ENCODE measurements around the gene PLEKHM1.

The PLEKHM1 gene

DNA sequence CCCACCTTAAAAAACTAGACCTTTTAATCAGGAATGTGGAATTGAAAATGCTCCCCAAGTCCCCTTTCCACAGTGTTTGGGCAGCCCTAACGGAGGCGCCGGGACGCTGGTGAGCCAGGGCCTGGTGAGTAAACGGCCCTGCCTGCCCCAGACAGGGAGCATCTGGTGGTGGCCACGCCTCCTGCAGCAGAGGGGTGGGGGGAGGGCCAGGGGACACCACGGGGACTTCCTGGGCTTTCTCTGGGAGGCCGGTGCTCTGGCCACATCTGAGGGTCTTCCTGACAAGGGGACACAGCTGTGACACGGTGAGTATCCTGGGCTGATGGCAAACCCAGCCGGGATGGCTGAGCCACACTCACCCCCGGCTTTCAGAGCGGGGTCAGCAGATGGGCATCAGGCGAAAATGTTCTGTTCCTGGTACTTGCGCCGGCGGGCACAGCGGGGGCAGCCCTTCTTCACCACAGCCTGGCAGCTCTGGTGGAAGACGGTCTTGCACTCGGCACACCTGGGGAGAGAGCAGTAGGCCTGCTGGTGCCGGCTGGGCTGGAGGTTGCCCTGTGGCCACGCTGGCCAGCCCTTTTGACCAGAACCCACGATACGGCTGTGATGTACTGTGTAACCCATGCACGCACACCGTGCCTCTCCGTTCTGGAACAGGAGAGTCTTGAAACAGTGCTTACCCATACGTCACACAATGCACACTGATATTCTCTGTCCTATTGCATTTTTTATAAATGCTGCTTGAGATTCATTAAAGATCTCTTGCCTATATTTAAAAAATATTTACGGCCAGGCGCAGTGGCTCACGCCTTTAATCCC, 52.8 kb downstream of the PLEKHM1 start:
- Histone ChIP-seq H3K27me3 (ENCODE audit: low read depth, low read length) (no peaks in the 10 kb centered on the region), H3K27ac (ENCODE audit: low read length) (no peak overlapping the region), H3K4me3 (ENCODE audit: low read depth in 1 of 2, low read length in 2 of 2) (no peak overlapping the region), H3K9me3 (ENCODE audit: control insufficient read depth in 1 of 2, low read length in 2 of 2) (no peaks in the 10 kb centered on the region), H3K36me3 (ENCODE audit: control insufficient read depth in 1 of 2, insufficient read depth in 2 of 2, low read length in 2 of 2) (peaks cover 15 to 41% of the 10 kb centered on the region in 2 donors), H3K4me1 (ENCODE audit: control insufficient read depth in 1 of 2, insufficient read depth in 2 of 2, low read length in 2 of 2) (peaks cover 5% of the 10 kb centered on the region in 2 donors)

- peaks cover 5 to 10% of the 10 kb centered on the region in 2 donors for H3K4me1 ChIP-seq (ENCODE audit: control insufficient read depth in 1 of 2, insufficient read depth in 2 of 2, low read length in 2 of 2)
- H3K27me3 ChIP-seq (ENCODE audit: low read depth, low read length), result no peaks in the 10 kb centered on the region
- H3K36me3 ChIP-seq (ENCODE audit: control insufficient read depth in 1 of 2, insufficient read depth in 2 of 2, low read length in 2 of 2), result peaks cover 15 to 41% of the 10 kb centered on the region in 2 donors
- H3K9me3 ChIP-seq (ENCODE audit: control insufficient read depth in 1 of 2, low read length in 2 of 2), result no peaks in the 10 kb centered on the region
- H3K27ac ChIP-seq (ENCODE audit: low read length), result no peak overlapping the region
- no peak overlapping the region for H3K4me3 ChIP-seq (ENCODE audit: low read depth in 1 of 2, low read length in 2 of 2)
Measured at GRCh38 chr17:45436625-45437464, 53.7 kb downstream of the PLEKHM1 start.

- H3K27ac ChIP-seq (ENCODE audit: low read length), result no peak overlapping the region
- no peak overlapping the region for H3K4me3 ChIP-seq (ENCODE audit: low read depth in 1 of 2, low read length in 2 of 2)
- peaks cover 5 to 16% of the 10 kb centered on the region in 2 donors for H3K4me1 ChIP-seq (ENCODE audit: control insufficient read depth in 1 of 2, insufficient read depth in 2 of 2, low read length in 2 of 2)
- peaks cover 15 to 41% of the 10 kb centered on the region in 2 donors for H3K36me3 ChIP-seq (ENCODE audit: control insufficient read depth in 1 of 2, insufficient read depth in 2 of 2, low read length in 2 of 2)
- H3K9me3 ChIP-seq (ENCODE audit: control insufficient read depth in 1 of 2, low read length in 2 of 2), result no peaks in the 10 kb centered on the region
- no peaks in the 10 kb centered on the region for H3K27me3 ChIP-seq (ENCODE audit: low read depth, low read length)
Measured at GRCh38 chr17:45436161-45436560, 54.4 kb downstream of the PLEKHM1 start.

GRCh38 chr17:45435481-45435880, 55.0 kb downstream of the PLEKHM1 start:
- H3K36me3 ChIP-seq (ENCODE audit: control insufficient read depth in 1 of 2, insufficient read depth in 2 of 2, low read length in 2 of 2), result peaks cover 15 to 41% of the 10 kb centered on the region in 2 donors
- peaks cover 2% of the 10 kb centered on the region for H3K27me3 ChIP-seq (ENCODE audit: low read depth, low read length)
- no peak overlapping the region for H3K27ac ChIP-seq (ENCODE audit: low read length)
- no peak overlapping the region for H3K4me3 ChIP-seq (ENCODE audit: low read depth in 1 of 2, low read length in 2 of 2)
- H3K9me3 ChIP-seq (ENCODE audit: control insufficient read depth in 1 of 2, low read length in 2 of 2), result no peaks in the 10 kb centered on the region
- H3K4me1 ChIP-seq (ENCODE audit: control insufficient read depth in 1 of 2, insufficient read depth in 2 of 2, low read length in 2 of 2), result peaks cover 3 to 22% of the 10 kb centered on the region in 2 donors

DNA sequence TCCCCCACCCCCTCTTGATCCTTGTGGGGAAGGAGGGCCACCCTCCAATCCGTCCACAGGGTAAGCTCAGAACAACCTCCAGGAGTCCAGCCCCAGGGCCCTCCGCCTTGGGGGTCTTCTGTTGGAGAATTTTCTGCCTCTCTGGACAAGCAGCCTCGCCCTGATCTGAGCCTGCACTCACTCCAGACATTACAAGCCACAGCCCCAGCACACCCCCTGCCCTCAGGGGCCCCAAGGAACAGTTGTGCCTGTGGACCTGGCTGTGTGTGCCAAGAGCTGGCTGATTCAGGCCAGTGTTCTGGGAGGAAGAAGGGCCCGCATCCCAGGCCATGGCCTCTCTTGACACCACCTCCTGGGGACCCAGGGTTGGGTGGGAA, 57.4 kb downstream of the PLEKHM1 start:
- no peaks in the 10 kb centered on the region for H3K9me3 ChIP-seq (ENCODE audit: control insufficient read depth in 1 of 2, low read length in 2 of 2)
- H3K36me3 ChIP-seq (ENCODE audit: control insufficient read depth in 1 of 2, insufficient read depth in 2 of 2, low read length in 2 of 2), result peaks cover 15 to 28% of the 10 kb centered on the region in 2 donors
- no peak overlapping the region for H3K4me3 ChIP-seq (ENCODE audit: low read depth in 1 of 2, low read length in 2 of 2)
- no peak overlapping the region for H3K27ac ChIP-seq (ENCODE audit: low read length)
- peaks cover 0 to 36% of the 10 kb centered on the region in 2 donors for H3K4me1 ChIP-seq (ENCODE audit: control insufficient read depth in 1 of 2, insufficient read depth in 2 of 2, low read length in 2 of 2)
- peaks cover 13% of the 10 kb centered on the region for H3K27me3 ChIP-seq (ENCODE audit: low read depth, low read length)

GRCh38 chr17:45432405-45433158, 57.9 kb downstream of the PLEKHM1 start, which contains the start of gene ARHGAP27:
Gene ARHGAP27 (minus strand): TSS chr17:45432870. CDS start chr17:45430279, 2,591 bp downstream.
- peaks cover 0 to 42% of the 10 kb centered on the region in 2 donors for H3K4me1 ChIP-seq (ENCODE audit: control insufficient read depth in 1 of 2, insufficient read depth in 2 of 2, low read length in 2 of 2)
- H3K27ac ChIP-seq (ENCODE audit: low read length), result no peak within 1 kb of the TSS
- no peaks in the 10 kb centered on the region for H3K9me3 ChIP-seq (ENCODE audit: control insufficient read depth in 1 of 2, low read length in 2 of 2)
- H3K4me3 ChIP-seq (ENCODE audit: low read depth in 1 of 2, low read length in 2 of 2), result peak within 1 kb of the TSS; percentile 50 to 66
- H3K27me3 ChIP-seq (ENCODE audit: low read depth, low read length), result peaks cover 13% of the 10 kb centered on the region
- H3K36me3 ChIP-seq (ENCODE audit: control insufficient read depth in 1 of 2, insufficient read depth in 2 of 2, low read length in 2 of 2), result peaks cover 15 to 23% of the 10 kb centered on the region in 2 donors

- peaks cover 13% of the 10 kb centered on the region for H3K27me3 ChIP-seq (ENCODE audit: low read depth, low read length)
- H3K36me3 ChIP-seq (ENCODE audit: control insufficient read depth in 1 of 2, insufficient read depth in 2 of 2, low read length in 2 of 2), result peaks cover 15% of the 10 kb centered on the region in 2 donors
- no peaks in the 10 kb centered on the region for H3K9me3 ChIP-seq (ENCODE audit: control insufficient read depth in 1 of 2, low read length in 2 of 2)
- no peak overlapping the region for H3K27ac ChIP-seq (ENCODE audit: low read length)
- H3K4me3 ChIP-seq (ENCODE audit: low read depth in 1 of 2, low read length in 2 of 2), result peak overlapping the region; percentile 50 to 66
- H3K4me1 ChIP-seq (ENCODE audit: control insufficient read depth in 1 of 2, insufficient read depth in 2 of 2, low read length in 2 of 2), result peaks cover 0 to 42% of the 10 kb centered on the region in 2 donors
Measured at GRCh38 chr17:45431531-45432404, 58.8 kb downstream of the PLEKHM1 start.

DNA sequence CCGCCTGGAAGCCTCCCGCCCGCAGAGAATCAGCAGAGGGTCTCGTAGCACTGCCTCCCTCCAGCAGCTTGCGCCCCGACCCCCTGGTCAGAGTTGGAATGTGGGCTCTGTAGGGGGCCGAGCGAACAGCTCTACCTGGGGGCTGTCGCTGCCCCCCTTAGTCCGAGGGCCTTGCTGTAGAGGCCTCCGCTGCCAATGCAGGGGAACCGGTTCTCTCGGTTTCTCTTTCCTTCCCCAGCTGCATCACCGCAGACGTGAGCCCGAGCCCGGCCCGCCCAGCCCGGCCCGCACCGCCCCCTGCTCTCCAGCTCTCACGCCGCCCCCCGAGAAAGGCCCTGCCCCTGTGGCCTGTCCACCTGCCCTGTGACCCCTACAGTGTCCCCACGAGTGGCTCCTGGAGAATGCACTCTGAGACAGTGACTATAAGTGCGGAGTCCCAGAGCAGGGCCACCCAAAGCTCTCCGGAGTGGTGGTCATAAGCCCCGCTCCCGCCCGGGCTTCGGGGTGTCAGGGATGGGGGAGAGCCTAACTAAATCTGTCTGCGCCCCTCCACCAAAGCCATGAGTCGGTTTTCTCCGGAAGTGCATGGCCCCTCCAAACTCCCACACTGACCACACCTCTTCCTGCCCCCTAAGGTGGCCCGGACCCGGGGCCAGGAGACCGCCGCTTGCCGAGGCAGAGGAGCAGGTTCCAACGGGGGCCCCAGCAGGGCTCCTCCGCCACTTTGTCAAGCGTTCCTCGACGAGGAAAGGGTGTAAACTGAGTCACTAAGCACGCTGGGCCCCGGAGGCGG, 59.6 kb downstream of the PLEKHM1 start:
- peaks cover 7 to 8% of the 10 kb centered on the region in 2 donors for H3K36me3 ChIP-seq (ENCODE audit: control insufficient read depth in 1 of 2, insufficient read depth in 2 of 2, low read length in 2 of 2)
- peaks cover 13% of the 10 kb centered on the region for H3K27me3 ChIP-seq (ENCODE audit: low read depth, low read length)
- H3K27ac ChIP-seq (ENCODE audit: low read length), result no peak overlapping the region

GRCh38 chr17:45430006-45430737, 60.3 kb downstream of the PLEKHM1 start:
- Histone ChIP-seq H3K27ac (ENCODE audit: low read length) (no peak overlapping the region), H3K4me3 (ENCODE audit: low read depth in 1 of 2, low read length in 2 of 2) (peak overlapping the region in 1 of 2 donors; percentile 66), H3K9me3 (ENCODE audit: control insufficient read depth in 1 of 2, low read length in 2 of 2) (no peaks in the 10 kb centered on the region), H3K4me1 (ENCODE audit: control insufficient read depth in 1 of 2, insufficient read depth in 2 of 2, low read length in 2 of 2) (peaks cover 0 to 50% of the 10 kb centered on the region in 2 donors), H3K27me3 (ENCODE audit: low read depth, low read length) (peaks cover 13% of the 10 kb centered on the region), H3K36me3 (ENCODE audit: control insufficient read depth in 1 of 2, insufficient read depth in 2 of 2, low read length in 2 of 2) (peaks cover 0 to under 1% of the 10 kb centered on the region in 2 donors)

More for the DNA sequence above, 59.6 kb downstream of the PLEKHM1 start:
- no peaks in the 10 kb centered on the region for H3K9me3 ChIP-seq (ENCODE audit: control insufficient read depth in 1 of 2, low read length in 2 of 2)
- H3K4me3 ChIP-seq (ENCODE audit: low read depth in 1 of 2, low read length in 2 of 2), result peak overlapping the region; percentile 16 to 66
- H3K4me1 ChIP-seq (ENCODE audit: control insufficient read depth in 1 of 2, insufficient read depth in 2 of 2, low read length in 2 of 2), result peaks cover 0 to 43% of the 10 kb centered on the region in 2 donors
